Neutrophil (primary cell): ENCODE measurements around the gene CEP89.

Experiments used
- H3K27ac ChIP-seq: fragments of 200-600 bp; sonication (generic); 2 replicates; pipeline ENCODE4 v1.5.1; 2016; ENCODE audit warnings: mild to moderate bottlenecking, moderate library complexity
- H3K27me3 ChIP-seq: fragments of 200-600 bp; sonication (generic); 2 replicates; pipeline ENCODE4 v1.6.0; 2016; ENCODE audit warnings: mild to moderate bottlenecking
- H3K36me3 ChIP-seq: fragments of 200-600 bp; sonication (generic); 2 replicates; pipeline ENCODE4 v1.5.1; 2017
- H3K4me1 ChIP-seq, 2 experiments: fragments of 200-600 bp in 1 of 2; sonication (generic) in 1 of 2; 1 replicate in 1 of 2; 2 replicates in 1 of 2; pipeline versions ENCODE4 v1.5.1 to v1.6.1; 2013 to 2016; ENCODE audit warnings: low read depth in 1 of 2, low read length in 1 of 2, mild to moderate bottlenecking in 1 of 2, moderate library complexity in 1 of 2; ENCODE audit not compliant: control insufficient read depth in 1 of 2, insufficient read depth in 1 of 2
- H3K4me3 ChIP-seq, 2 experiments: fragments of 200-600 bp in 1 of 2; sonication (generic) in 1 of 2; 1 replicate in 1 of 2; 2 replicates in 1 of 2; pipeline ENCODE4 v1.5.1; 2013 to 2016; ENCODE audit warnings: low read depth in 1 of 2, low read length in 1 of 2, mild to moderate bottlenecking in 1 of 2, moderate library complexity in 1 of 2
- H3K9me3 ChIP-seq: fragments of 200-600 bp; sonication (generic); 2 replicates; pipeline ENCODE4 v1.5.1; 2016
- CTCF ChIP-seq: fragments of 200-600 bp; sonication (generic); IDR thresholded peaks from 2 replicates; pipeline ENCODE4 v1.5.1; 2016; ENCODE audit warnings: antibody characterized with exemption

Gene CEP89

GRCh38 chr19:32828139-32828538, 143.6 kb downstream of the CEP89 start:
- Histone ChIP-seq H3K36me3 (no peaks in the 10 kb centered on the region), H3K27me3 (peaks cover 26% of the 10 kb centered on the region), H3K27ac (no peak overlapping the region), H3K9me3 (no peaks in the 10 kb centered on the region), H3K4me3 (no peak overlapping the region), H3K4me1 (no peaks in the 10 kb centered on the region)
- no peak for TF ChIP-seq CTCF
